GF-D8 (cell line): ENCODE data around the gene CAPN1.
"Not testable (repeated sequence)": the region's sequence is repeated elsewhere in the genome, so short reads cannot be mapped to it uniquely, and the experiment has no call there.

Source experiments
- DNase-seq: peaks from one replicate; lab custom pipeline; 2025; lab: John Stamatoyannopoulos, UW

CAPN1 gene

DNA sequence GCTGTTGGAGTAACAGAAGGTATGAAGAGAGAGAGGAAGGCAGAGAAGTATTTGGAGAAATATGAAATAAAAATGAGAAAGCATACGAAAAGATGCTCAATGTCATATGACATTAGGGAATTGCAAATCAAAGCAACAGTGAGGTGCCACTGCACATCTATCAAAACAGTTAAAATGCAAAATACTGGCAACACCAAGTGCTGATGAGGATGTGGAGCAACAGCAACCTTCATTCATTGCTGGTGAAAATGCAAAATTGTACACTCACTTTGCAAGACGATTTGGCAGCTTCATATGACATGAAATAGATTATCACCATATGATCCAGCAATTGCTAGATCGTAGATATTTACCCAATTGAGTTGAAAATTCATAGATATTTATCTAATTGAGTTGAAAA is 21.1 kb upstream of the CAPN1 start:
- no peak for DNase-seq

DNA sequence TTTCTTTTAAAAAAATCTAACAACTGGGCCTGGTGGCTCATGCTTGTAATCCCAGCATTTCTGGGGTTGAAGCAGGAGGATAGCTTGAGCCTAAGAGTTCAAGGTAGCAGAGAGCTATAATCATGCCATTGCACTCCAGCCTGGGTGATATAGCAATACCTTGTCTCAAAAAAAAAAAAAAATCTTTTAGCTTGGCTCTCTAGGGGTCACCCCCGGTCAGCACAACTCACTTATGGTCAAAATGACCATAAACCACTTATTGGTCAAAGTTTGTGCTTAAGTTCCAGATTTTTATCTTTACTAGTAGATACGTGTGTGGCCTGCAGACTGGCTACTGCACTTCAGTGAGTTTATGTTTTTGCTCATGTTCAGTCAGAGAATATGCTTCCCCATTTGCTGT is 18.0 kb upstream of the CAPN1 start:
- no peak for DNase-seq

DNA sequence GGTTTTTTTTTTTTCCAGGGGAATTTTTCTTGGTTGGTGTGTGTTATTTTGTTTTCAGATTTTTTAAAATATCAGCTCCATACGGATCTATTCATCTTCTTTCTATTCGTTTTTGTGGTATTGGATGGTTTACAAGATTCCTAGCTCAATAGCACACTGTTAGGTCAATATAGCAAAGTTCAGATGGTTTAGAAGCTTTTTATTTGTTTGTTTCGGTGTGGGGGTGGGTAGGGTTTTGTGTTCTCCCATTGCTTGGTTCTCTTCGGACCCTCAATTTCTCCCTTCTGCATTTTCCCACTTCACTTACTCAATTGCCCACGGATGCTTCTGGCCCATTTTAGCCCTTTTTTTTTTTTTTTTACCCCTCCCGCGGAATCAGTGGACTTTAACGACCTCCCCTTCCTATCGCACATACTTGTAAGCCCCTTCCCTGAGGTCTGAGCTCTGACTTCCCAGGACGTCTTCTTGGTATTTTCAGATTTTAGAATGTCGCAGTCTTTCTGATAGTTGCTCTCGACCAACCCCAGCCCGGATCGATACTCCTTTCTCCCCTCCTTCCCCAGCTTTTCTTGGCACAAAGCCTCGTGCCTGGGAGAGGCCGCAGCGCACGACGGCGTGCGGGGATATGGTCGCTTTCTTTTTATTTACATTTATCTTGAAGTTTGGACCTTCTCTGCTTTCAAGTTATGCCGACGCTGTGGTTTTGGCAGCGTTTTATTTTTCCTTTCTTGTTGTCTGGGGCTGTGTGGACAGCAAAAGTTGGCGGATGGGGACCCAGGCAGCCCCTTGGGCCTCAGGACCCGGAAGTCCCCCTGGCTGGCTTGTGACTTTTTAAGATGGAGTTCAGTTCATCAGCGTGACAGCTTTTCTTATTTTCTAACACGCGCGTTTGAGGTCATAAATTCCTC is 16.1 kb upstream of the CAPN1 start:
- no peak for DNase-seq

DNA sequence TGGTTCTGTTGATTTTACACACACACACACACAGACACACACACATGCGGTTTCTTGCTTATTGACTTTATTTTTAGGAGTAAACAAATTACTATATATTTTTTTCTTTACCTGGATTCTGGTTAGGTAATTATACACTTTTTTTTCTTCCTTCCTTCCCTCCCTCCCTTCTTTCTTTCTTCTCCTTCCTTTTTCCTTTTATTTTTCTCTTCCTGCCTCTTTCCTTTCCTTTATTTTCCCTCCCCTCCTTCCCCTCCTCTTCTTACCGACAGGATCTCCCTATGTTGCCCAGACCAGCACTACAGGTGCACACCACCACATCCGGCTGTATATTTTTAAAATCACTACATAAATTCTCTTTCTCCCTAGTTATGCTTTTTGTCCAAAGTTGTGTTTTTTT is 14.8 kb upstream of the CAPN1 start:
- no peak for DNase-seq

DNA sequence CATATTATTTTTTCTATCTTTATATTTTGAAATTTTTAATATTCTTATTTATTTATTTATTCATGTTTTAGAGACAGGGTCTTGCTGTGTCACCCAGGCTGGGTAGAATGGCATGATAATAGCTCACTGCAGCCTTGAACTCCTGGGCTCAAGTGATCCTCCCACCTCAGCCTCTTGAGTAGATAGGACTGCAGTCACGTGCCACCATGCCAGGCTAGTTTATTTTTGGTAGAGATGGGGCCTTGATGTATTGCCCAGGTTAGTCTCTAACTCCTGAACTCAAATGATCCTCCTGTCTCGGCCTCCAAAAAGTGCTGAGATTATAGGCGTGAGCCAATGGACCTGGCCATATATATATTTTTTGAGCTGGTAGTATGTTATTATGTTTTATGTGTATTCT is 14.1 kb upstream of the CAPN1 start:
- no peak for DNase-seq

DNA sequence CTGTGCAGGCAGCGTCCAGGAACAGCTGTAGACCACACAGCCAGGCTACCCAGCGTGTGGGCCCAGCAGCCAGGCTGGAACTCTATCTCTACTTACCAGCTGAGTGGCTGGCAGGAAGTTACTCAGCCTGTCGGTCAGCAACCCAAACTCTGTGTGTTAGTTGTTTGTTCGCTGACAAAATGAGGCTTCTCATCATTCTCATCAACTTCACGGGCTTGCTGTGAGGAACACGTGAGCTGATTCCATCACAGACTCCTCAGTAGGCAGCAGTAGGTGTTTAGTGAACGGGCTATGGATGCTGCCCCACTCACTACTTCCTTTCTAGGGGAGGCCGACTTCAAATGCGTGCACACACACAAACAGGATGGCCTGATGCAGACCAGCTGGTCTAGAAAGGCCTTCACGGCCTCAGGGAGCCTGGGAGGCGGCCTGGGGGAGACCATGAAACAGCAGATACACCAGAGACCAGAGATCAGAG is 12.5 kb upstream of the CAPN1 start:
- DNase-seq: peak; percentile 36

DNA sequence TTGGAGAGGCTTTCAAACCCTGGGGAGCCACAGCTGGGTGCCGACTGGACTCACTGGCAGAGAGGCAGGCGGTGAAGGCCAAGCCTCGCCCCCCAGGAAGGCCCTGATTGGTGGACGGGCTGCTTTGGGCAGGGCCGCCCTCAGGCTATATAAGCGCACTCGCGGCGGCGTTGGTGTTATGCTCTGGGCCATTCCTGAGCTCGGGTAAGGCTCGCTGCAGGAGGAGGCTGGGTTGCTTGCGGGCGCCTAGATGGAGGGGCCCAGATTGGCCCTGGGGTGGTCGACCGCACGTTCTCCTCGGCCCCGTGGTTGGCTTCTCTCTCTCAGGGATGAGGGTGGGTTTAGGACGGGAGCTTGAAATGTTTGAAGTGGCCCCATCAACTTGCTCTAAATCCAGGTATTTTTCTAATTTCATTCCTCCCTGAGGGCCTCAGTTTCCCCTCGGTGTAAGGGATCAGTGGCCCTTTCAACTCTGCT is 11.6 kb upstream of the CAPN1 start, which contains the start of gene SPDYC:
SPDYC (plus strand) TSS at position 176 of the 477 bp plus-strand sequence. CDS start 1,125 bp downstream, outside the sequence.
- DNase-seq: no peak

DNA sequence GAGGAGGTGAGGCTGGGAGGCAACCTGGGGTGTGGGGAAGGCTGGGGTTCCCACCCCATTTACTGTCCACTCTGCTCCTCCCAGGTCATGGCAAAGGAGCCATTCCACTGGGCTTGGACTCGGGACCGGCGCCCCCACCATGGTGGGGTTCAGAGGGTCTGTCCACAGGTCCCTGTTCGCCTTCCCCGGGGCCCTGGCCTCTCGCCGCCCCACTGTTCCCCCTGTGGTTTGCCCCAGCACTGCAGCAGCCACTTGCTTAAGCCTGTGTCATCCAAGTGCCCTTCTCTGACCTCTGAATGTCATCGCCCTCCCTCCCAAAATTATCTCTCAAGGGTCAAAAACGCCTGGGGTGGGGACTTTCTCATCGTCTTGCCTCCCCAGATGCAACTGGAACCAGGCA is 9.1 kb upstream of the CAPN1 start:
- no peak for DNase-seq

DNA sequence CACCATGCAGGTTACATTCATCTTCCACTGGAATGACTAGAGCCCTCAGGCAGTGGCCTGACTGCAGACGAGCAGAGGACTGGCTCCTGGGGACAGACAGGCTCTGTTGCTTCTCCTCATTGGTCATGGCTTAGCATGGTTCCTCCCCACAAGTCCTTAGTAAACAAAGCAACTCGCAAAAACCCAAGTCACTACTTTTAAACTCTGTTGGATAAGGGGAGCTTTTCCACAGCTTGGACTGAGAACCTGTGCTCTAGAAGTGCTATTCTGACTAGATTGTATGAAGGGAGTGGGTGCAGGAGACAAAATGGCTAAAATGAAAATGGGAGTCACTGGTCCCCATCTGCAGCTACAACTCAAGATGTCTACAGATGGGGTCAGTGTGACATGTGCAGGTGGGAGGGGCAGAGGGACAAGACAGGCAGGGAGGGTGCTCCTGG is 7.1 kb upstream of the CAPN1 start:
- not testable (repeated sequence) for DNase-seq

DNA sequence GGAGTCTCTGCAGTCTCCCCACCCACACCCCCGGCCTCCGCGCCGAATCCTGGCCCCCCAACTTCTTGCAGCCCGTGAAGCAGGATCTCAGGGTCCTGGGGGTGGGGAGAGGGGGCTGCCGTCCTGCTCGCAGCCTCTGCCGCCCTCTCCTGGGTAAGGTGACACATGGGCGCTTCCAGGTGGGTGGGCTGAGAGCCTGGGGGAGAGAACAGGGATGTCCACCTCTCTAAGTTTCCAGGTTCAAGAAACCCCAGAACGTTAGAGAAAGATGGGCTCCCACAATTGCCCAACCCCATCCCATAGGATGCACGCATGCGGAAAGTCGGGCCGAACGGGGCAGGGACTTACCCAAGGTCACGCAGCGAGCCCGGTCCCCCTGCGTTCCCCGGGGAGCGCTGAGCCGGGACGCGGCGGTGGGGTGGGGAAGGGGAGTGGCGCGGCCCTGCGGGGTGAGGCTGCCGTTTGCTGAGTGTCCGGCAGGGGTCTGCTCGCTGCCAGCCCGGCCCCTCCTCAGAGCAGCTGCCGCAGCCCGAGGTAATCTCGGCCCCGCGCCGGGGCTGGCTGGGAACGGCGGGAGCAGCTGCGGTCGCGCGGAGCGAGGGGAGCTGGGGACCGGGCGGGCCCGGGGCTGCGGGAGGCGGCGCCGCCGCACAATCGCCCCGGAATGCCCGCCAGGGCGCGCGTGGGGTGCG is 705 bp upstream of the CAPN1 start:
- peak; percentile 3 for DNase-seq

DNA sequence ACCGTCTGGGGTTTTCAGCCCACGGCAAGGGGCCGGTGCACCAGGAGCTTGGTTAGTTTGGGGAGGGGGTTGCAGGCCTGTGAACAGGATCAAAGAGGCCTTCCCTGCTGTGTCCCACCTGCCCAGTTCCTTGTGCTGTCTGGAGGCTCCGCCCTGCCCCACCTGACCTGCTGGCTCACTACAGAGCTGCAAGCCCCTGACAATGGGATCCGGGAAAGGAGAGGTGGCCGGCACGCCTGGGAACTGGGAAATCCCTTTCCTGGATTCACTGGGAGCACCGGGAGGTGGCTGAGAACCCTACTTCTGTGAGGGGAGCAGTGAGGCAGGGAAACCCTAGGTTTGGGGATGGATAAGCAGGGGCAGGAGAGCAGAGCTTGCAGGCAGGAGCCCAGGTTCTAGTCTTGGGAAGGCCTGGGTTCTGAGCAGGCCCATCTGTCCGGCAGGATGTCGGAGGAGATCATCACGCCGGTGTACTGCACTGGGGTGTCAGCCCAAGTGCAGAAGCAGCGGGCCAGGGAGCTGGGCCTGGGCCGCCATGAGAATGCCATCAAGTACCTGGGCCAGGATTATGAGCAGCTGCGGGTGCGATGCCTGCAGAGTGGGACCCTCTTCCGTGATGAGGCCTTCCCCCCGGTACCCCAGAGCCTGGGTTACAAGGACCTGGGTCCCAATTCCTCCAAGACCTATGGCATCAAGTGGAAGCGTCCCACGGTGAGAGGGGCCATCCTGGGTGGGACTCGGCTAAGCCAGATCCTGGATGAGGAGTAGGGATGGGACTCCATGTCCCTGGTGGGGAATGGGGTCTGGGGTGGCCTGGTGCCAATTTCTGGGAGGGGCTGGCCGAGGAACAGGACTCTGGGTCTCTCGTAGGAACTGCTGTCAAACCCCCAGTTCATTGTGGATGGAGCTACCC is 786 bp downstream of the CAPN1 start:
- DNase-seq: no peak

DNA sequence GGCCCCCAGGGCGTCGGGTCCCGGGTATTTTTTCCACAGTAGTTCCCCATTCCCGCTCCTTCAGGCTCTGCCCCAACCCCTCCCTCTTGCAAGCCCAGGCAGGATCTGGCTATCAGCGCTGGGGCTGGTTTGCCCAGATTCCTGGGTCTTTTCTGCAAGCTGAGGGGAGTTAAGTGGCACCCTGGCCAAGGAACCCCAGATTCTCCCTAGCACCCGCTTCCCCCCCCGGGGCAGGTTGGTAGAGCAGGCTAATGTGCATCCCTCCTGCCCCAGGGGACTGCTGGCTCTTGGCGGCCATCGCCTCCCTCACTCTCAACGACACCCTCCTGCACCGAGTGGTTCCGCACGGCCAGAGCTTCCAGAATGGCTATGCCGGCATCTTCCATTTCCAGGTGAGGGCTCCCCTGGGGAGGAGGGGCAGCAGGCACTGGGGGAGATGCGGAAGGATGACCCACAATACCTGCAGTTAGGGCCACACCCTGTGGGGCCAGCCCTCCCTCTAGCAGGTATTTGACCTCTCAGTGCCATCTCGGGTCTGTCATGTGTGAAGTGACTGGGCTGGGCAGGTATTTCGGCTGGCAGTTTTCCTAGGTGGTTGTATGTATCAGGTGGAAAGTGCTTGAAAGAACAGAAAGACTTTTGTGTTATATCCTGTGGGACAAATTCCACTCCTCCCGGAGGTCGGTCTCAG is 1.6 kb downstream of the CAPN1 start:
- DNase-seq: no peak

DNA sequence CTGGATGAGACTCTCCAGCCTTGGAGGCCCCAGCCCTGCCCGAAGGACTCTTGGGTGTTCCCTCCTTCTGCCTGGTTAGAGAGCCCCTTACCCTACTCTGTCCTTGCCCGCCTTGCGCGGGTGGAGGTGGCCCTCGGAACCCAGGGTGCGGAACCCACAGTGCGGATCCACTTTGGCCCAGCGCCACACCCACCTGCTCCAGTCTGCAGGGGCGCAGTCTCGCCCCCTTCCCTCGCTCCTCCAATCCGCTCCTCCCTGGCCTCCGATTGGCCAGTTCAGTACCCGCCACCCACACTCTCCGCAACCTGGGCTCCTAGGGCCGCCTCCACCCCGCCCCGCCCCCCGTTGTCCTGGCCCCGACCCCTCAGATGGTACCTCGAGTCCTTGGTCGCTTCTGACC is 2.4 kb downstream of the CAPN1 start:
- no peak for DNase-seq

DNA sequence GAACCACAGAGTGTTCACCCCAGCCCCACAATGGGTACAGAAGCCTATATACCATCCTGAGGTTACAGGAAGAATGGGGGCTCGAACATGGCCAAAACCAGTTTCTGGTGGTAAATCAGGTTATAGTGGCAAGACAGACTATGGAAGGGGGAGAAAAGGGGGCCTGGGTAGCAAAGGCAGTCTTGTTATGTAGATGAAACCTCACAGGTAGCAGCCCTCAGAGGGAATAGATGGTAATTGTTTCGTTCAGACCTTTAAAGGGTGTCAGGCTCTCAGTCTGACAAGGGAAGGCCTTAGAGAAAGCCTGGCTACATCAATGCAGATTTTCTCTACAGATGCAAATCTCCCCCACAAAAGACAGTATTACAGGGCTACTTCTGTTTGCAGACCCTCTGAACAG is 3.4 kb downstream of the CAPN1 start:
- no peak for DNase-seq

DNA sequence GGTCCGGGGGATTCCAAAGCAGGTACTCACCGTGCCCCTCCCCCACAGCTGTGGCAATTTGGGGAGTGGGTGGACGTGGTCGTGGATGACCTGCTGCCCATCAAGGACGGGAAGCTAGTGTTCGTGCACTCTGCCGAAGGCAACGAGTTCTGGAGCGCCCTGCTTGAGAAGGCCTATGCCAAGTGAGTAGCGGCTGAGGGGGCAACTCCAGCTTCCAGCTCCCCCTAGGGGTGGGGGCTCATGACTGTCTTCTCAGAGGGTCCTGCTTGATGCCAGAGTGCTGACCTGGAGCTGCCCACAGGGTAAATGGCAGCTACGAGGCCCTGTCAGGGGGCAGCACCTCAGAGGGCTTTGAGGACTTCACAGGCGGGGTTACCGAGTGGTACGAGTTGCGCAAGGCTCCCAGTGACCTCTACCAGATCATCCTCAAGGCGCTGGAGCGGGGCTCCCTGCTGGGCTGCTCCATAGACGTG is 4.2 kb downstream of the CAPN1 start:
- no peak for DNase-seq

DNA sequence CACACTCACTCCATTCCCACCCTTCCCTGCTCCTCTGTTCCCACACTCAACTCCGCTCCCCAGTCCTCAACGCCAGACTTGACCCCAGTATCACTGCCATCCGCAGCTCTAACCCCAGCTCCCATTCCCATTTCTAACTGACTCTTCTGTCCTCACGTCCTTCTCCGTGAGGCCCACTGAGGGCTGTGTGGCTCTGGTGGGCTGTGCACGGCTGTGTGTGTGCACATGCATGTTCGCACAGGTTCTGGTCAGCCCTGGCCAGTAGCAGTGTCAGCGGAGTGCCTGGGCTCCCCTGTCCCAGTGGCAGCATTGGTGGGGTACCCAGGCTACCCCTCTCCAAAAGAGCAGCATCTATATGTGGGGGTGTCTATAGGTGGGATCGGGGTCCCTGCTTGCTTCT is 5.0 kb downstream of the CAPN1 start:
- no peak for DNase-seq

DNA sequence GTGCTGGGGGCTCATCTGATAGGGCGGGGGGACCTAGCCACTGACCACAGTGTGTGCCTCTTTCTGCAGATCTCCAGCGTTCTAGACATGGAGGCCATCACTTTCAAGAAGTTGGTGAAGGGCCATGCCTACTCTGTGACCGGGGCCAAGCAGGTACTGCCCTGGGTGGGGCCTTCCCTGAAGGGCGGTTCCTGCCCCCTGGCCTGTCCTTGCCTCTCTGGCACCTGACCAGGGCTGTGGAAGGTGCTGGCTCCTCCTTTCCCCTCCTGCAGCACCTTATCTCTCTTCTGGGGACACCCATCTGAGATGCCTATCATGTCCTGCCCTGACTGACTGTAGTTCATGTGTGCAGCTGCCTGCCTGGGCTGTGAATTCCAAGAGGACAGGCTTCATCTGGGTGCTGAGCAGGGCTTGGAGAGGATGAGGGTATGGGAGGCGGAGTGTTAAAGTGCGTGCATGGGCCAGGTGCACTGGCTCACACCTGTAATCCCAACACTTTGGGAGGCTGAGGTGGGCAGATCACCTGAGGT is 5.5 kb downstream of the CAPN1 start:
- DNase-seq: no peak

DNA sequence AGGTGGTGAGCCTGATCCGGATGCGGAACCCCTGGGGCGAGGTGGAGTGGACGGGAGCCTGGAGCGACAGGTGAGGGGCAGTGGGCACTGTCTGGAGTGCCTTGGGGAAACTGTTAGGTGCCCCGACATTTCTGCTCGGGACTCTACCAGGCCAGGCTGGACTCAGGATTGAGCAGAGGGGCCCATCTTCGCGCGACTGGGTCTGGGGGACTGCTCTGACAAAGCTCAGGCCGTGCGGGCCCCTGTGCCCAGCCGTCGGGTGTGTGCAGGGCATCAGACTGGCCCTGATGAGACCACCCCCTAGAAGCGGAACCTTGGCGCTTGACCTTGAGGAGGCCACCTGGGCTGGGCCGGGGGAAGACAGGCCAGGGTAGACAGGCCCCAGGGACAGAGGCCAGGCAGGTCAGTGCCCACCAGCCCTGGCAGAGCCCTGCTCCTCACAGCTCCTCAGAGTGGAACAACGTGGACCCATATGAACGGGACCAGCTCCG is 6.3 kb downstream of the CAPN1 start:
- DNase-seq: no peak

DNA sequence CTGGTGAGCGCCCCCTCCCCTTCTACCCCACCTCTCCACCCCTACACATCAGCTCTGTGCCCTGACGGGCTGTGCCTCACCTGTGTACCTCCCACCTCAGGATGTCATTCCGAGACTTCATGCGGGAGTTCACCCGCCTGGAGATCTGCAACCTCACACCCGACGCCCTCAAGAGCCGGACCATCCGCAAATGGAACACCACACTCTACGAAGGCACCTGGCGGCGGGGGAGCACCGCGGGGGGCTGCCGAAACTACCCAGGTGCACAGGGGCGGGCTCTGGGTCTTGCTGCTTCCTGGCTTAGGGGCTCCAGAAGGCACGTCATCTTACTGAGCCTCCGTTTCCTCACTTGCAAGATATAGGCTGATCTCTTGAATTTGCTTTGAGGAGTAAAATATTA is 6.8 kb downstream of the CAPN1 start:
- no peak for DNase-seq

DNA sequence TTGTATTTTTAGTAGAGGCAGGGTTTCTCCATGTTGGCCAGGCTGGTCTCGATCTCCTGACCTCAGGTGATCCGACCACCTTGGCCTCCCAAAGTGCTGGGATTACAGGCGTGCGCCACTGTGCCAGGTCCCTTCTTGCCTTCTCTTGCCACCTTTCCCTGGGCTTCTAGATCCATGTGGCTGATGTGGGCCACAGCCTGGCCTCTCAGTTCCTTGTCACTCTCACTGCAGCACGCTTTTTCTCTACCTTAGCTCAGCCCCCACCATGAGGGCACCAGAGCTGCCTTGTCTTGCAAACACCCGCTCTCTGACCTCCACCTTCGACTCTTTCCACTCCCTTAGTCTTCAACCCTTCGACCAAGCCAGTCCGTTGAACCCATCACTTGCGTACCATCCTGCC is 7.5 kb downstream of the CAPN1 start:
- no peak for DNase-seq

DNA sequence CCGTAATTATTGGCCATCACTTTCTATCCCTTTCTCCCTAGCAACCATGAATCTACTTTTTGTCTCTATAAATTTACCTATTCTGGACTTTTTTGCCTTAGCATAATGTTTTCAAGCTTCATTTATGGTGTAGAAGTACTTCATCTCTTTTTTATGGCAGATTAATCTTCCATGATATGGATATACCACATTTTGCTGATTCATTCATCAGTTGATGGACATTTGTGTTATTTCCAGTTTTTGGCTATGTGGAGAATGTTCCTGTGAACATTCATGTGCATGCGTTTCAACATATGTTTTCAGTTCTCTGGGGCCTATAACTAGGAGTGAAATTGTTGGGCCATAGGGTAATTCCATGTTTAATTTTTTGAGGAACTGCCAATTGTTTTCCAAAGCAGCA is 12.8 kb downstream of the CAPN1 start:
- DNase-seq: no peak
